Endothelial cell of umbilical vein (primary cell): ENCODE results near the gene TLN1. TPM values are rescaled to one million over a fixed set of nuclear protein-coding genes. Genes with fewer than 3 reads are reported as not detected.

ENCODE experiments used
- BruUV-seq: library from RNA; stranded (reverse); fragments of 400-500 nt; replicated peaks from 2 replicates; lab custom pipeline; 2021; lab: Mats Ljungman, UMichigan
- CTCF ChIA-PET: fragments of 300-600, 350-600 bp; sonication (Branson Sonifier 250); formaldehyde crosslinking; loops from one replicate; lab custom pipeline; 2021; ENCODE audit warnings: antibody characterized with exemption, inconsistent platforms; lab: Charles Lee
- POLR2A ChIA-PET: fragments of 300-600, 350-600 bp; sonication (Branson Sonifier 250); formaldehyde crosslinking; loops from one replicate; lab custom pipeline; 2021; ENCODE audit warnings: antibody characterized with exemption, inconsistent platforms; lab: Charles Lee
- DNase-seq: peaks from one replicate; pipeline ENCODE4 v3.0.0-alpha.2; 2011; ENCODE audit warnings: low read depth, low spot score
- FAIRE-seq: peaks from 2 replicates; lab custom pipeline; 2011; peaks lifted over from hg19 to GRCh38; lab: Jason Lieb, UNC
- H2AFZ ChIP-seq: 2 replicates; pipeline ENCODE4 v1.6.0; 2012; ENCODE audit warnings: low read depth, low read length, control low read depth, inconsistent platforms
- H3K27ac ChIP-seq: 2 replicates; pipeline ENCODE4 v1.5.1; 2011; ENCODE audit warnings: low read depth, mild to moderate bottlenecking, control low read depth, low read length, moderate library complexity; ENCODE audit not compliant: insufficient read depth
- H3K27me3 ChIP-seq, 2 experiments: 2 replicates each; pipeline versions ENCODE4 v1.6.0 to v1.6.1; 2011; ENCODE audit warnings: low read length in 2 of 2, mixed read lengths in 1 of 2; ENCODE audit not compliant: control insufficient read depth in 2 of 2, insufficient read depth in 2 of 2
- H3K36me3 ChIP-seq, 2 experiments: 2 replicates in 1 of 2; 3 replicates in 1 of 2; pipeline ENCODE4 v1.5.1; 2011; ENCODE audit warnings: low read length in 2 of 2, mild to moderate bottlenecking in 1 of 2, moderate library complexity in 1 of 2; ENCODE audit not compliant: control insufficient read depth in 2 of 2, insufficient read depth in 2 of 2; ENCODE audit errors: extremely low read depth in 1 of 2
- H3K4me1 ChIP-seq: 3 replicates; pipeline ENCODE4 v1.5.1; 2011; ENCODE audit warnings: mild to moderate bottlenecking, low read length; ENCODE audit not compliant: control insufficient read depth, insufficient read depth; ENCODE audit errors: extremely low read depth
- H3K4me2 ChIP-seq: 2 replicates; pipeline ENCODE4 v1.6.1; 2011; ENCODE audit warnings: low read length, control low read depth, mixed read lengths; ENCODE audit not compliant: insufficient read depth
- H3K4me3 ChIP-seq, 3 experiments: fragments of 200-600 bp in 1 of 3; sonication (generic), shearing (Covaris generic) in 1 of 3; replicated peaks in 1 of 3; 2 replicates each; pipeline ENCODE4 v1.5.1; 2011 to 2016; ENCODE audit warnings: control low read depth in 3 of 3, low read length in 3 of 3, mild to moderate bottlenecking in 2 of 3, inconsistent platforms in 1 of 3, low read depth in 1 of 3, moderate library complexity in 1 of 3; ENCODE audit not compliant: insufficient read depth in 1 of 3
- H3K79me2 ChIP-seq: 2 replicates; pipeline ENCODE4 v1.6.0; 2012; ENCODE audit warnings: low read length, inconsistent platforms; ENCODE audit not compliant: control insufficient read depth, insufficient read depth
- H3K9ac ChIP-seq: replicated peaks from 2 replicates; pipeline ENCODE3; 2011; ENCODE audit warnings: low read length, control low read depth; ENCODE audit not compliant: insufficient read depth; ENCODE audit errors: extremely low read depth
- H3K9me1 ChIP-seq: replicated peaks from 3 replicates; pipeline ENCODE4 v1.6.0; 2011; ENCODE audit warnings: mild to moderate bottlenecking, low read length; ENCODE audit not compliant: control insufficient read depth, insufficient read depth; ENCODE audit errors: extremely low read depth
- H3K9me3 ChIP-seq: replicated peaks from 2 replicates; pipeline ENCODE4 v1.5.1; 2012; ENCODE audit warnings: low read length, inconsistent platforms; ENCODE audit not compliant: control insufficient read depth, insufficient read depth
- H4K20me1 ChIP-seq: replicated peaks from 2 replicates; pipeline ENCODE3; 2011; ENCODE audit warnings: mild to moderate bottlenecking, low read length; ENCODE audit not compliant: control insufficient read depth, insufficient read depth; ENCODE audit errors: extremely low read depth
- CTCF ChIP-seq, 2 donors: IDR thresholded peaks; 1 replicate in 1 of 2; 2 replicates in 1 of 2; pipeline ENCODE4 v1.5.1; 2011; ENCODE audit warnings: low read length in 2 of 2, mild to moderate bottlenecking in 2 of 2, moderate library complexity in 2 of 2, control low read depth in 1 of 2, inconsistent platforms in 1 of 2, low read depth in 1 of 2; ENCODE audit not compliant: insufficient read depth in 1 of 2; ENCODE audit errors: extremely low read depth in 1 of 2
- EZH2 ChIP-seq: IDR thresholded peaks from 2 replicates; pipeline ENCODE4 v1.6.1; 2012; ENCODE audit warnings: borderline replicate concordance, low read depth, mild to moderate bottlenecking, moderate library complexity, low read length, inconsistent platforms; ENCODE audit not compliant: severe bottlenecking
- FOS ChIP-seq: IDR thresholded peaks from 2 replicates; pipeline ENCODE4 v1.6.1; 2011; ENCODE audit warnings: mild to moderate bottlenecking, low read length, moderate library complexity, borderline replicate concordance; ENCODE audit not compliant: insufficient read depth
- GATA2 ChIP-seq: IDR thresholded peaks from 2 replicates; pipeline ENCODE4 v1.7.0; 2011; ENCODE audit warnings: low read depth, mild to moderate bottlenecking, moderate library complexity, mixed read lengths, low read length; ENCODE audit not compliant: insufficient read length, insufficient read depth
- JUN ChIP-seq: IDR thresholded peaks from 2 replicates; pipeline ENCODE4 v1.6.1; 2011; ENCODE audit warnings: borderline replicate concordance, low read depth; ENCODE audit not compliant: insufficient read length, insufficient read depth
- MAX ChIP-seq: IDR thresholded peaks from 2 replicates; pipeline ENCODE4 v1.6.1; 2011; ENCODE audit not compliant: insufficient read depth, insufficient read length
- MYC ChIP-seq: IDR thresholded peaks from one replicate; pipeline ENCODE4 v1.6.1; 2011; ENCODE audit warnings: mild to moderate bottlenecking, low read depth, low read length
- POLR2A ChIP-seq: IDR thresholded peaks from 2 replicates; pipeline ENCODE4 v1.6.1; 2012; ENCODE audit warnings: low read depth, mild to moderate bottlenecking, control low read depth, low read length
- POLR2AphosphoS5 ChIP-seq: IDR thresholded peaks from 2 replicates; pipeline ENCODE4 v1.6.1; 2012; ENCODE audit warnings: low read depth, mild to moderate bottlenecking, control low read depth, low read length, moderate library complexity; ENCODE audit not compliant: insufficient read depth
- dilution Hi-C: fragments of 300-500 bp; cut with MboI; formaldehyde crosslinking; loops from one replicate; pipeline ENCODE4 v1.15.0; 2019; ENCODE audit warnings: low sequenced_read_pairs; ENCODE audit not compliant: extremely low pct_ligation_motif_present
- intact Hi-C: fragments of 100-400 bp; cut with micrococcal nuclease; formaldehyde crosslinking; loops from one replicate; pipeline ENCODE4 v1.10.0; 2022
- polyA plus RNA-seq, 4 experiments: library from polyadenylated mRNA; depleted of rRNA in 3 of 4; stranded (reverse) in 3 of 4; unstranded in 1 of 4; fragments of >200 nt; gene quantifications; 2 replicates each; pipeline versions ENCODE4 v1.2.1 to v1.2.3, GENCODE V29; 2011 to 2012; ENCODE audit warnings: missing spikeins in 1 of 4
- total RNA-seq: library from RNA; stranded (reverse); gene quantifications from 2 replicates; pipeline ENCODE4 v1.2.3, GENCODE V29; 2021

TLN1 gene
- total and polyA plus RNA-seq, 2 donors (not counting 3 experiments of a cell fraction or from before 2014, with no cell fraction given): 120 to 450 TPM

GRCh38 chr9:35756275-35757225 lies 24.6 kb upstream of the TLN1 start:
- Histone ChIP-seq H4K20me1 (no peaks in the 10 kb centered on the region), H2AFZ (peak overlapping the region; percentile 18), H3K27ac (peak overlapping the region; percentile 97), H3K4me2 (peak overlapping the region; percentile 39), H3K79me2 (peaks cover 7% of the 10 kb centered on the region), H3K4me3 (peak overlapping the region in 2 of 3 experiments; percentile 8 to 15), H3K9me3 (no peaks in the 10 kb centered on the region), H3K4me1 (peaks cover 92% of the 10 kb centered on the region), H3K27me3 (no peaks in the 10 kb centered on the region), H3K9ac (peak overlapping the region; percentile 93), H3K36me3 (peaks cover 0 to 2% of the 10 kb centered on the region in 2 experiments), H3K9me1 (no peaks in the 10 kb centered on the region)
- dilution Hi-C loops: no loop called here
- intact Hi-C loops: loop anchor here (2.0 kb wide), 4 partner anchors 14 to 150 kb away; partner anchors contain the start of genes HRCT1 and SPAG8
- POLR2A ChIA-PET: interaction anchor here (0.6 to 1.6 kb wide), 5 partner anchors 10 to 34 kb away, joined by 3 to 5 read pairs (median 4); partner anchors contain the start of genes CREB3 and TLN1
- peak; percentile 84 for DNase-seq
- TSS peak; percentile 15 for BruUV-seq
- no peak for FAIRE-seq
- CTCF ChIA-PET: interaction anchor here (0.7 to 7.2 kb wide), 16 partner anchors 9 to 150 kb away, joined by 3 to 62 read pairs (median 4); partner anchors contain the start of genes CREB3, HRCT1, SPAG8 and TLN1
- no peak for TF ChIP-seq POLR2A
- TF ChIP-seq GATA2: no peak
- no peak for TF ChIP-seq JUN
- TF ChIP-seq MAX: no peak
- peak; percentile 45 to 68 for TF ChIP-seq CTCF (IDR thresholded peaks at IDR 0.05; ENCODE audit: extremely low read depth in 1 of 2, insufficient read depth in 1 of 2, low read depth in 1 of 2, low read length in 2 of 2)
- TF ChIP-seq FOS: peak; percentile 91
- no peak for TF ChIP-seq EZH2
- no peak for TF ChIP-seq MYC
- TF ChIP-seq POLR2AphosphoS5: peak; percentile 83
